ENCODE results near the gene FGGY.

Gene FGGY

DNA sequence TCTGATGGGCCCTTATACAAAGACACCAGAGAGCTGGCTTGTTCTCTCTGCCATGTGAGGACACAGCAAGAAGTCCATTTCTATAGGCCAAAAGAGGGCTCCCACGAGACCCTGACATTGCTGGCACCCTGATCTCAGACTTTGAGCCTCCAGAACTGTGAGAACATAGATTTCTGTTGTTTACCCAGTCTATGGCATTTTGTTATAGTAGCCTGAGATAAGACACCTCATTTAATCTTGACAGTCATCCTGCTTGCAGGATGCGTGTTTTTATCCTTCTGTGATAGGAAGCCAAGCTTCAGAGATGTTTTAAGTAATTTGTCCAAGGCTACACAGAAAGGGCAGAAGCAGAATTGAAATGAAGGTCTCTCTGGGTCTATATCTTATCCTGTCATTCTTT lies 379.0 kb downstream of the FGGY start:
- no peak for DNase-seq (ENCODE audit: low read depth, low spot score)

DNA sequence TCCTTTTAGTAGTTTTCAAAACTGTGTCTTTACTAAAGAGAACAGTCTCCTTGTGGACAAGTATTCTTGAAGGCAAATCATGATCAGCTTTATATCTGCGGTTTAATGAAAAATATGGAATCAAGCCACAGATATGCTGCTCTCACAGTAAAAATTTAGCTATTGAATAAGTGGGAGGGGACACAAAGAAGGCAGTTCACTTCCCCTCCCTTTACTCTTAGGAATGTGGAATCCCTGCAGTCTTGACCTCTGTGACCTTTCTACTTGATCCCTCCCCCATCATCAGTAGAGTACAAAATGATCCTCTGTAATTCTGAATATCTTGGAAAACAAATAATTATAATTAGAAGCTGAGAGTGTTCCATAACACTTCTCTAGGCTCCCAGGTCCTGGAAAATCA lies 381.1 kb downstream of the FGGY start:
- DNase-seq (ENCODE audit: low read depth, low spot score) = no peak

DNA sequence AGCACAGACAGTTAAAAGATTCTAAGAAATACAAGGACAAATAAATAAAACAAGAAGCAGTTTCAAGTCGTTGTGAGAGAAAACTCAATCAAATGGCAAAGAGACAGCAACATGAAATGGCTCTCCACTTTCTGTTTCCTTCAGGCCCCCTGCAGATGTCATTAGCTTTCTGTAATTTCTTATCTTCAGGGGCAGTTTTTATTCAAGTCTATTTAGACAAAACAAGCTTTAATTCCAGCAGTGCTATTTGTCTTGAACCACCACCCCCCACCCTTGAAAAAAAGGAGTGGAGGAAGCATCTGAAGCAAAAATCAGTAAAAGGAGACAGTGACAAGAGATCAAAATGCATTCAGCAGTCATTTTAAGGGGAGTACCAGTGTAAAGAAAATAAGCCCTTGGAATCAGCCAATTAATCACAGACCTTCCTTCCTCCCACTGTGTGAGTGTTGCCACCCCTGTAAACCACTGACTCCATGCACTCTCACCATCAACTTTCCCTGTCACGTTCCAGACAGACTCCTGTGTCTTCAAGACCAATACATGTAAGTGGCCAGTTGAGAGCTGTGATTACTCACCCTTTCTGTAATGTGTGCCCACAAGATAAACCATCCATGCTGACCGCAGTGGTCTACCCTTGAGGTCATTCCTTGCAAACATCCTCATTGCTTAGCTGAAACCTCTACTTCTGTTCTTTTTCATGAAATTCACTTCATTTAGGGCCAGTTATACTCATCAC lies 381.8 kb downstream of the FGGY start:
- no peak for DNase-seq (ENCODE audit: low read depth, low spot score)

DNA sequence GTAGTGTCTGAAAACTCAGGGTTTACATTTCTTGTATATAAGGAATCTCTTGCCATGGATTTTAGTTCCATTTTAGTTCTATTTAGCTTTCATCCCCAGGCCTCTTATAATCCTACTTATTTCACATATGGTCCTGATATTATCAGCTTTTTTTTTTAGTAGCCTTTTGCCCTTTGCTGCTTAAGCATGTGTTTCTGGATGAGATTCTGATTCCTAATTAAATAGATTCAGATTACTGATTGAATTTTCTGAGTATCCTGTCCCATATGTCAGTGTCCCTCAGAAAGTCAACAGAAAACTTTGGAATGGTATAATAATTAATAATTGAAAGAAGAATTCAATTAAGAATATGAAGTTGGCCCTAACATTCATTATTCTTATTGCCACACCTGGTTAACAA lies 383.1 kb downstream of the FGGY start:
- no peak for DNase-seq (ENCODE audit: low read depth, low spot score)

DNA sequence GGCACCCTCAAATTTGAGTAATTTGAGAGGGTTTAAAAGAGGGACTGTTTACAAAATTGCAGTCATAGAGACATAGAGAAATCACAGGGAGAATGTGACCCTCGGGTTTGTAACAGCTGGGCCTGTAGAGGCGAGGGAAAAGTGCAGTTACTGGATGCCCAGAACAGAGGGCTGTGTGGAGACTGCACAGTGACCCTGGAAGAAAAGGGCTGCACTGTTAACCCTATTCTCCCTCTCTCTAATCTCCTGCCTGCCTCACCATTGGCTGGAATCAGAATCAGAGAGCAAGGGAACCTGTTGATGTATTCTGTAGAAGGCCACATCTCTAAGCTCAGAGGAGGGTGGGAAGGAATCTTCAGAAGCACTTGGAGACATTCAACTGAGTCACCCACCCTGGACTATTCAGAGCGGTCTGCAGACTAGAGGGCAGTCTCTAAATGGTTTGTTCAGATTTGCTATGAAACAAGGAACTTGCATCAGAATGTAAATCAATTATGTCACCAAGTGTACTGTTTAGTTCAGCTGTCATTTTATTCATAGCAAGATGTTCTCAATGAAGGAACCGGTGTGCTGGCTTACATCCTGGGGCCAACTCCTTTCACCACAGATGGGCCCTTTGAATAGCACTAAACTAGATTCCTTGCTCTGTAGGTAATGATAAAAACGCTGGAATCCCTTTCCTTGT lies 385.6 kb downstream of the FGGY start:
- no peak for DNase-seq (ENCODE audit: low read depth, low spot score)

DNA sequence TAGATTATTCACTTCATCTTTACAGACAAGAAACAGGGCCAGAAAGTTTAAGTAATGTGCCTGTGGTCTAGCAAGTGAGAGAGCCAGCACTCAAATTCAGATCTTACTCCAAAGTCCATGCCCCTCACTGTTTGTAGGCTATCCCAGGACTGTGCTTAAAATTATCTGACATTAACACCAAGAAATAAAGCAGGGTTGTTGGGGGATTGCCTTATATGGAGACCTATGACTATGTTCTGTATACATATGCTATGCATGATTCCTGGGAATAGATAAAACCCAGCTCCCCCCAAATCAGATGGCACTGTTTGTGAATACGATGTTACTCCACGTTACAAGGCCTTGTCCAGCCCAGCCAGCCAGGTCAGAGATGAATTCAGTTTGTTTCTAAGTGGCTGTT lies 386.3 kb downstream of the FGGY start:
- no peak for DNase-seq (ENCODE audit: low read depth, low spot score)

DNA sequence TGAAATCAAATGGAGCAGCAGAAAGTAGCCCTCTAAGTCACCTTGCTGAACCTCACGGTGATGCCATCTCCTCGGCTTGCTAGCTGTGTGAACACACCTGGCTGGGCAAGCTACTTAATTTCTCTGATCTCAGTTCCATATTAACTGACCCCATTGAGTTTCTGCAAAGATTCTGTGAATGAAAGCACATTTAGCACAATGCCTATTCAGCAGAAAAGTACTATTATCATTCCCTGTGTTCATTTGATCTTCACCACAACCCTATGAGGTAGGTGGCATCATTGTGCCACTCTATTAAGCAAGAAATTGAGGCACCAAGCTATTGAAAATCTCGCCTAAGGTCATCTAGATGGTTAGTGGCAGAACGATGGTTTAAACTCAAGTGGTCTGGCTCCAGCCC lies 387.8 kb downstream of the FGGY start:
- no peak for DNase-seq (ENCODE audit: low read depth, low spot score)

DNA sequence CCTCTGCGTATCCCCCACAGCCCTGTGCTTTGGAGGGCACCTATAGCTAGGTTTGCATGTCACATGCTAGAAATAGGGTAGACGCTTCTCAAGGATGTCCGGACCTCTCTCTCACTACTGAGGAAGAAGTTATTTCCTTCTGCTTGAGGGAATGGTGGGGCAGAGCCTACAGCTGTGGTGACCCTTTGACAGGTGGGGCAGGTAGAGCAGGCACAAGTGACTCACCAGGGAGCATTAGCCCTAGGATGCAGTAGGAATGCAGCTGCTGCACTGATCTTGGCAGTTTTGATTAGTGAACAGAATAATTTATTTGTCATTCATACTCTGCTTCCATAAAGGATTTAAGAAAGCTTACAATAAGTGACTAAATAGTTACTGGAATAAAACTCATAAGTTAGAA lies 388.2 kb downstream of the FGGY start:
- no peak for DNase-seq (ENCODE audit: low read depth, low spot score)

DNA sequence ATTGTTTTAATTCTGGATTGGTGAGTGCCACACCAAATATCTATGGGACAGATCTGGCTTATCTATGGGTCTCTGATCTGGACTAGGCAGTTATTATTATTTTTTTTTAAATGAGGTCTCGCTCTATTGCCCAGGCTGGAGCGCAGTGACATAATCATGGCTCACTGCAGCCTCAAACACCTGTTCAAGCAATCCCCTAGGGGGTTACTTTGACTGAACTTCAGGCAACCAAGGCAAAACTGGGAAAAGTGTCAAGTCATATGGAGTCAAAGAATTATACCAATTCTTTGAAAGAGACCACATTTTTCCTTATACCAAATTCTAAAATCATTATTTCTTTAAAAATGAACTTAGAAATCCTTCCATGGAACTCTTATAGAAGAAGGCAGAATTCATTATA lies 388.8 kb downstream of the FGGY start:
- no peak for DNase-seq (ENCODE audit: low read depth, low spot score)

DNA sequence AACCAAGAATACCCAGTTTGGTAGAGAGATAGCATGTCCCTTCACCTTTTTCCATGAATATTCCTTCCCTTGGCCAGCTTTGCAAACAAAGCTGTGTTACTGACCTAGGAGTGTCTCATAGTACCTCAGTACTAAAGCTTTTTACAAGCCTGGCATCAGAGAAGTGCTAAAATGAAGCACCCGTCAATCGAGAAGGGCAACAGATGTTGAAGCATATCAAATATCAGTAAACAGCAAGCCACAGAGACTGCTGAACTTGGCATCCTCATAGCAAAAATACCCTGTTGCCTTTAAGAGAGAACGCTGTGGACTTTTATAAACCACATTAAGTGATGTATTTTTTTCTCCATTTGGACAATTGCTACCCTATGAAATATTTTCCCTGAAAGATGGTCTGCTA lies 389.3 kb downstream of the FGGY start:
- no peak for DNase-seq (ENCODE audit: low read depth, low spot score)

DNA sequence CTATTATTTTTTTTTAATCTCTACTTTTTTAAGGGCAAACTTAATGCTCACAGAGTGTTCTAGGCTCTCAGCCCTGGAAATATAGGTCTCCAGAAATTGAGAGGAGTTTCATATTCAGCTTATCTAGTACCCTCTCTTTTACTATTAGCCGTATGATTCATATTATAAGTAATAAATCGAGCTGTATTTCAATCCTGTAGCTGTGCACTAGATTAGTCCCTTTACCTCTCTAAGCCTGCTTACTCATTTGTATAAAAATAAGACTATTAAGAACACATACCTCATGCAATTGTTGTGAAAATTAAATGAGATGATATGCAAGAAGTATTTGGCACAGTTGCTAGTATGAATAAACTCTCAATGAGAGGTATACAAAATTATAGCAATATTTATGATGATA lies 389.7 kb downstream of the FGGY start:
- DNase-seq (ENCODE audit: low read depth, low spot score) = no peak

DNA sequence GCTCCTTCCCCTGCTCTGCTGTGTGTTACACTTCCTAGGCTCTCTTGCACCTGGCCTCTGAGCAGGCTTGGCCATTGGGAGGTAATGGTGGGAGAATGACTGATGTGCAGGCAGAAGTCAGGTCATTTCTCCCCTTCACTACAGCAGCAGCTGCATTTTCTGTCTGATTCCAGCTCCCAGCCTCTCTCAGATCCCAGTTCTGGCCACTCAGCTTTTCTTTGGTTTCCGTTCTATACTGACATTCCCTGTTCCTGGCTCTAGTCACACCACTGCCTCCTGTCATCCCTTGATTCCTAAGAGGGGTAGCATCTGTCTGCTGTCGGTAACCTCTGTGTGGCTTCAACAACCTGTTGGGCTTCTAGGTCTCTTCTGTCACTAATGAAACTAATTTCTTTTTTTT lies 390.2 kb downstream of the FGGY start:
- DNase-seq (ENCODE audit: low read depth, low spot score) = no peak

DNA sequence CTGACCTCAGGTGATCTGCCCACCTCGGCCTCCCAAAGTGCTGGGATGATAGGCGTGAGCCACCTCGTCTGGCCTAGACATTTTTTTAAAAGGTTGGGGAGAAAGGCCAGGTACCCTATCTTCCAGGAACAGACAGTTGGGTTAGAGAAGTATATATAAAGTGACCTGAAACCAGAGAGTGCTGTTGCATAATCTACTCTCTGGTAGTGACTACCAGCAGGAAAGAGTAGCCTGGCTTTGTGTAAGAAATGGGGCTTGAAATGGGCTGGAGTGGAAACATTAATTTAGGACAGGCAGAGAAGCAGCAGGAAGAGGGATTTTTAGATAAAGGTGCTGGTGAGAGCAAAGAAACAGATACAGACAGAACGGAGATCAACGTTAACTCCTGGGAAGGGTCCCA lies 392.1 kb downstream of the FGGY start:
- no peak for DNase-seq (ENCODE audit: low read depth, low spot score)

DNA sequence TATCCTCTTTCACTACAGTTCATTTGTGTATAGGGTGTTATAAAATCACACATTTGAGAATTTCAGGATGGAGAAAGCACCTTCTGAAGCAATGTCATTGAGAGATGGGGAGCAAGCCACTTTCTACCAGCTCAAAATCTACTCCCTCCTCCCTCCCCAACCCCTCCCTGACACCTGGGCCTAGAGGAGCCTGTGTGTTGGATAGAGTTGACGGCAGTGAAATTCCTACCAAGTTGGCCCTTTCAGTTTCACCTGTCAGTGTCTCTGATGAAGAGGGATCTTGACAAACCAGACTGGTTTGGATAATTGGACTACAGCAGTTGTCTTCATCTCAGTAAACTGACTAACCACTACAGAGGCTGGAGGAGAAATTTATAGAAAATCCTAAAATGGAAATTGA lies 392.8 kb downstream of the FGGY start:
- no peak for DNase-seq (ENCODE audit: low read depth, low spot score)

DNA sequence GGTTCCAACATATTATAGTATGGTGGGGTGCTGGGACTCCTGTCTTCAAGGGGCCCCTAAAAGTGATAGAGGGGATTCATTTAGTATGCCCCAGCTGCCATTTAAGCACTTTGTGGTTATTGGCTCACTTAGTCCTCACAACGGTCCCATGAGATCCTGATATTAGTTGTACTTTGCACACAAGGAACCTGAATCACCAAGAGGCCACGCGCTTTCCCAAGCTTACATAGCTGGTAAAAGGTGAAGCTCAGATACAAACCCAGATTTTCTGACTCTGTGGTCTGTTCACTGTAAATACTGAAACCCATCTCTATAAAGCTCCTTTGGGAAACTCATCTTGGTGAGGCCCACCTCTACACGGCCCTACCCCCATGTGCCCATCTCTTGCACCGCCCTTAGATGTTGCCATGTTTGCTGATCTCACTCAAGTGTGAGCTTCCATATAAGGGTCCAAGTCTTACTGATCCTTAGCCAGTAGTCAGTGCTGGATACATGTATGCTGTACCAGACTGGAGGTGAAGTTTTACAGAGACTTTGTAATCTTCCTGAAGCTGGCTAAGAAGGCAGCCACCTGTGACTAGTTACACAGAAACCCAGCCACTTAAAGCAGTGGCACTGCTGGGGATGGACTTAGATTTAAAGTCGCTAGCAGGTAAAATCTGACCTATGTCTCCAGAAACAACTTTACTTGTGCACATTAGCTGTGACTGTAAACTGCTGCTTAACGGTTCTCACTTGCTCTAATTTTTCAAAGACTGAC lies 393.5 kb downstream of the FGGY start:
- DNase-seq (ENCODE audit: low read depth, low spot score) = no peak

DNA sequence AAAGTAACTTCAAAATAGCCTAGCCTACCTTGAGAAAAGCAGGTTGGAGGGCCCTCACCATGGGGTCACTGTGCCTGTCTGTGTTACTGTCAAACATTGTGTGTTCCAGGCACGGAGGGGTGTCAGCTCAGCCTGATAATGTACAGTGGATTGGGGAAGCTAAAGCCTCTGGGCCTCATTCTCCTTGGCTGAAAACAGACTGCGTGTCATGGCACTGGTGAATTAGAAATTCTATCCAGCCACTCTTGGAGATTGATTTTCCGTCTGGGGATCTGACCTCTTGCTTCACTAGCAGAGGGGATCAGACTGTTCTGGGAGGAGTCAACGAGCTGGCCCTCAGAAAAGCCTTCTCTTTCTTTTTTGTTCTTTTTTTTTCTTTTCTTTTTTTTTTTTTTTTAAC lies 394.4 kb downstream of the FGGY start:
- no peak for DNase-seq (ENCODE audit: low read depth, low spot score)

DNA sequence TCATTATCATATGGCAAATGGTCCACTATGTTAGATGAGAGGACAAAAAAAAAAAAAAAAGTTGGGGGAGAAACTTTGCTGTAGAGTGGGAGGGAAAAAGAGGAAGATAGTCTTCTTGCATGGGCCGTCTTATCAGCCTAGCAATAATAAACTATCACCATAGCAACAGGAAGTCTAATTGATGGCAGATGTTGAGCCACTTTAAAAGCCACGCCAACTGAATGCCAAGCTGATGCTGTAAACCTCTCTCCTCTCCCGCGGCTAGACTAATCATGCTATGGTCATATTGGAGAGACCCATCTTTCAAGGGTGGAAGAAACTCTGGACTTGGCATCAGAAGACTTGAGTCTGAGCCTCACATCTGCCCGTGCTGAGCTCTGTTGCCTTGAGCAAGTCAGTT lies 395.7 kb downstream of the FGGY start:
- DNase-seq (ENCODE audit: low read depth, low spot score) = no peak

DNA sequence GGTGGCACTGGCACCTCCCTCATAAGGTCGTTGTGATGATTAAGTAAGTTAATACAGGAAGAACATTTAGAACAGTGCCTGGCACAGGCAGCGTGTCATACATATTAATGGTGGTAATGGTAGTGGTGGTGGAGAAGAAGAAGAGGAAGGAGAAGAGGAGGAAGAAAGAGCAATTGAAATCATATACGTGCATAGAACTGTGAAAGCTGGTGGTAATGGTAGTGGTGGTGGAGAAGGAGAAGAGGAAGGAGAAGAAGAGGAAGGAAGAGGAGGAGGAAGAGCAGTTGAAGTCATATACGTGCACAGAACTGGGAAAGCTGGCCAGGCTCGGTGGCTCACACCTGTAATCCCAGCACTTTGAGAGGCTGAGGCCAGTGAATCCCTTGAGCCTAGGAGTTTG lies 396.5 kb downstream of the FGGY start:
- no peak for DNase-seq (ENCODE audit: low read depth, low spot score)

DNA sequence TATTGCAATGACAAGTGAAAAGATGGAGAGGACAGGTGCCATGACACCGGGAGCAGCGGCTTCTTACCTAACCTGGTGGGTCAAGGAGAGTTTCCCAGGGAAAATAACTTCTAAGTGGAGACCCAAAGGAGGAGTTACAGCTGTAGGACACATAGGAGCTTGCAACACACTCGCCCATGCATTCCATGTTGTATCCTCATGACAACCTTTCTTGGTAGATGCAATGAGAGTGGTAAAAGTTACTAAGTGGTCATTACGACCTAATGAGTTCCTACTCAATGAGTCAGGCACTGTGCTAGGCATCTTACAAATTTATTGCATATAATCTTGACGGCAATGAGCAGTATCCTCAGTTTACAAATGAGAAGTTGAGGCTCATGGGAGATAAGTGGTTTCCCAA lies 398.4 kb downstream of the FGGY start:
- no peak for DNase-seq (ENCODE audit: low read depth, low spot score)

DNA sequence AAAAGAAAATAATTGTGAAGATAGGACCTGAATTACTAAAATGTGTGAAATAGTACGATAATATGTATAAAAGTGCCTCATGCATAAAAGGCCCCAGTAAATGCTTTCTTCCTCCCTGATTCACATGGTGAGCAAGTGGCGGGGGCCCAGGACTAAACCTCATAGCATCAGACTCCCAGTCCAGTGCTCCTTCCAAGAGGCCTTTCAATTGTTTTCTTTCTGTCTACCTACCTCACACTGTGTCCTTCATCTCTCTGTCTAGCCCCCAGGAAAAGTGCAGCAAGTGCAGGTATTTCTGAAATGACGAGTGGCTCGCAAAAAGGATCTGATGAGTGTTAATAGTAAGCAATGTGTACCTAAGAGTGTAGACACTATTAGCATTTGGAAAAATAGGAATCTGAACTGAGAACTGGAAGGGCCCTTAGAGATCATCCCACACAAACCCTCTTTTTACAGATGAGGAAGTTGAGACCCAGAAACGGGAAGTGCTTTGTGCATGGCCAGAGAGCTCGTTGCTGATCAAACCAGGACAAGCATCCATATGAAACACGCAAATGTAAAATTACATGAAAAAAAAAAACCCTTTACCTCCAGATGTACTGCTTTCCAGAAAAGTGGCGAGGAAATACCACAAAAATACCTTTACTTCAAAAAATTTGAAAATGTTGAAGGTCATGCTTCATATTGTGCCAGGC lies 399.7 kb downstream of the FGGY start:
- no peak for DNase-seq (ENCODE audit: low read depth, low spot score)

DNA sequence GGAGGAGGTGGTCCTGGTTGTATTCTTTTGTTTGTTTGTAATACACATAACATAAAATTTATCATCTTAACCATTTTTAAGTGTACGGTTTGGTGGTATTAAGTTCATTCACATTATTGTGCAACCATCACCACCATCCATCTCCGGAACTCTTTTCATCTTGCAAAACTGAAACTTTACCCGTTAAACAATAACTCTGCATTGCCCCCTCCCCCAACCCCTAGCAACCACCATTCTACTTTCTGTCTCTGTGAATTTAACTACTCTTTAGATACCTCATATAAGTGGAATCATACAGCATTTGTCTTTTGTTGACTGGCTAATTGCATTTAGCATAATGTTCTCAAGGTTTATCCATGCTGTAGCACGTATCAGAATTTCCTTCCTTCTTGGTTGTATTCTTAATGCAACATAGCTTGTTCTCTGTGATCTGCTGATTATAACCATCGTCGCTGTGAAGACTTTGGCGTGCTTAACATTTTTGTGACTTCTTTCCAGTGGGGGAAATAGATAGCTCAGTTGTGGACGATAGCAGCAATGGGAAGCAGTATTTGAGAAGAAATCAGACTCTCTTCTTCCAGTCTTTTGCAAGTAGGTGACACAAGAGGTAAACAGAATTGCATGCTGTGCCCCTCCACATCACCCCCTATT lies 400.4 kb downstream of the FGGY start:
- DNase-seq (ENCODE audit: low read depth, low spot score) = no peak

DNA sequence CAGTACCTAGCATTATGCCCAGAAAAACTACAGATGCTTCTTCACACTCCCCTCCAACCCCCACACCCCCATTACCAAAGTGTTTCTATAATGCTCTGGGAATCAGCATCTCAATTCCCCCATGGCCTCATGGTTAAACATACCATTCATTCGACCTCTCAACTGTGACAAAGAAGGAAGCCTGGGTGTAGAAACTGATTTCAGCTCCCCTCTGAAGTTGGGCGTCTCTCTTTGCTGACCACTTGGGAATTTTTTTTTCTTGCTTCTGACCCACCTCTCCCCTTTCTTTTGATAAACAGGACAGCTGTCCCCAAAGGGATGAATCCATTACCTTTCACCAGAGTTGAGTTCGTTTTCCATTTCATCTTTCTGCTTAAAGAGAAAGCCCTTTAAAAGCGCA lies 401.5 kb downstream of the FGGY start:
- DNase-seq (ENCODE audit: low read depth, low spot score) = no peak
